Neural progenitor cell (in vitro differentiated cells): ENCODE data around the gene GRB2. TPM values are rescaled to one million over a fixed set of nuclear protein-coding genes. Genes with fewer than 3 reads are reported as not detected.
"Not testable (repeated sequence)": the region's sequence is repeated elsewhere in the genome, so short reads cannot be mapped to it uniquely, and the experiment has no call there.

Experiments used
- DNase-seq: peaks from one replicate; pipeline ENCODE4 v3.0.0-alpha.2; 2016; ENCODE audit warnings: low spot score
- H2AFZ ChIP-seq: fragments of 200-600 bp; sonication (generic); replicated peaks from 2 replicates; pipeline ENCODE4 v1.6.1; 2016; ENCODE audit warnings: antibody characterized with exemption
- H3F3A ChIP-seq: fragments of 200-600 bp; sonication (generic); 2 replicates; pipeline ENCODE4 v1.6.1; 2016; ENCODE audit warnings: antibody characterized with exemption, low read depth
- H3K27ac ChIP-seq: fragments of 200-600 bp; sonication (generic); 2 replicates; pipeline ENCODE4 v1.5.1; 2016; ENCODE audit warnings: mild to moderate bottlenecking
- H3K27me3 ChIP-seq: fragments of 200-600 bp; sonication (generic); 2 replicates; pipeline ENCODE4 v1.6.1; 2016; ENCODE audit warnings: mild to moderate bottlenecking, moderate library complexity
- H3K36me3 ChIP-seq: fragments of 200-600 bp; sonication (generic); 2 replicates; pipeline ENCODE4 v1.5.1; 2016
- H3K4me1 ChIP-seq: fragments of 200-600 bp; sonication (generic); 2 replicates; pipeline ENCODE4 v1.6.1; 2016; ENCODE audit warnings: mixed run types
- H3K4me2 ChIP-seq: fragments of 200-600 bp; sonication (generic); 2 replicates; pipeline ENCODE4 v1.6.1; 2016
- H3K4me3 ChIP-seq: fragments of 200-600 bp; sonication (generic); 2 replicates; pipeline ENCODE4 v1.5.1; 2016
- H3K79me2 ChIP-seq: fragments of 200-600 bp; sonication (generic); 2 replicates; pipeline ENCODE4 v1.6.1; 2016; ENCODE audit warnings: low read depth
- H3K9ac ChIP-seq: fragments of 200-600 bp; sonication (generic); 2 replicates; pipeline ENCODE4 v1.6.1; 2016
- H3K9me3 ChIP-seq: fragments of 200-600 bp; sonication (generic); 2 replicates; pipeline ENCODE4 v1.5.1; 2016; ENCODE audit warnings: low read depth
- H4K20me1 ChIP-seq: fragments of 200-600 bp; sonication (generic); 2 replicates; pipeline ENCODE4 v1.6.1; 2016; ENCODE audit warnings: low read depth
- H3K27ac Mint-ChIP-seq: 3 replicates; pipeline ENCODE4 v1.8.0; 2021; ENCODE audit warnings: mixed read lengths
- H3K27me3 Mint-ChIP-seq: 2 replicates; pipeline ENCODE4 v1.8.0; 2022; ENCODE audit warnings: low read depth, mild to moderate bottlenecking, inconsistent platforms, moderate library complexity, mixed read lengths; ENCODE audit not compliant: insufficient read depth
- H3K36me3 Mint-ChIP-seq: 3 replicates; pipeline ENCODE4 v1.8.0; 2021; ENCODE audit warnings: mixed read lengths
- H3K4me1 Mint-ChIP-seq: 3 replicates; pipeline ENCODE4 v1.8.0; 2021; ENCODE audit warnings: mixed read lengths
- H3K4me3 Mint-ChIP-seq: 3 replicates; pipeline ENCODE4 v1.8.0; 2021; ENCODE audit warnings: mild to moderate bottlenecking, moderate library complexity, mixed read lengths
- H3K9me3 Mint-ChIP-seq: 3 replicates; pipeline ENCODE4 v1.8.0; 2020; ENCODE audit warnings: mixed read lengths
- EZH2 ChIP-seq: fragments of 200-600 bp; sonication (generic); IDR thresholded peaks from 2 replicates; pipeline ENCODE4 v1.6.1; 2017; ENCODE audit warnings: antibody characterized with exemption, mild to moderate bottlenecking, moderate library complexity
- EZH2phosphoT487 ChIP-seq: fragments of 200-600 bp; sonication (generic); IDR thresholded peaks from 2 replicates; pipeline ENCODE4 v1.6.1; 2017; ENCODE audit warnings: antibody characterized with exemption
- total RNA-seq: library from RNA; depleted of rRNA; stranded (reverse); fragments of >200 nt; gene quantifications from 2 replicates; pipeline ENCODE4 v1.2.3, GENCODE V29; 2015; ENCODE audit warnings: low replicate concordance
- TF ChIP-seq, protein P1 (sequence below): fragments of 200-600 bp; sonication (generic); IDR thresholded peaks from 2 replicates; pipeline ENCODE4 v1.5.1; 2017; ENCODE audit warnings: antibody characterized with exemption, mild to moderate bottlenecking

Gene GRB2
- total RNA-seq, 1 donor from 2014 or later: 72.5 TPM

DNA sequence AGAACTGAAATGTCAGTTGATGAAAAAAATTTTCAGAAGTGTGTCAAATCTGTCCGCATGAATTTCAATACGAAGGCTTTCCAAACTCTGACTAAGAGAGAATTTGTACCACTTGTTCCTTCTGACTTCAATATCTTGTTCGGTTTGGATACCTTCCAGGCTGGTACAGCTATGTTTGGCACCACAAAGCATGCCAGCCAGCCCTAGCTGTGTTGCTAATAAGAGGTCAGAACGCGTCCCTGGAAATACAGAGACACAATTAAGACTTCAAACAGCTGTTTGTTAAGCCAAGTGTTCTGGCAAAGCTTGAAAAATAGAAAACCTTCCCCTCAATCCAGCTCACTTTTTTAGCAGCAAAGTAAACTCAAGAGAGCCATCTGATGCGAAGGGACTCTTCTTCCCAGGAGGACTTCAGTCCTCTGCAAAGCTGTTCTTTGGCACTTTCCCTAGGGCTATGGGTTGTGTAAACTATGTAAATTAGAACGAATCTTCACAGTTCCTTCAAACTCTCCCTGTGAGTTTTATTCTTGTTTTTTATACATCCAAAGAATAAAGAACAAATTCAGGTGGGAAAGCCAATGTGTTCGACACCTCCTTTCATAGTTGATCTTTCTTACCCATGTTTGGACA is 35.1 kb downstream of the GRB2 start:
- Histone ChIP-seq H3K27ac (peak overlapping the region; percentile 46), H2AFZ (no peak overlapping the region), H3K4me2 (no peak overlapping the region), H3K9ac (no peak overlapping the region), H3K79me2 (peaks cover 97% of the 10 kb centered on the region), H3K36me3 (no peaks in the 10 kb centered on the region), H3F3A (peaks cover 43% of the 10 kb centered on the region), H3K4me1 (peaks cover 24% of the 10 kb centered on the region), H3K27me3 (no peaks in the 10 kb centered on the region), H4K20me1 (peaks cover 91% of the 10 kb centered on the region), H3K4me3 (no peak overlapping the region), H3K9me3 (no peaks in the 10 kb centered on the region)
- TF ChIP-seq, protein P1, sequence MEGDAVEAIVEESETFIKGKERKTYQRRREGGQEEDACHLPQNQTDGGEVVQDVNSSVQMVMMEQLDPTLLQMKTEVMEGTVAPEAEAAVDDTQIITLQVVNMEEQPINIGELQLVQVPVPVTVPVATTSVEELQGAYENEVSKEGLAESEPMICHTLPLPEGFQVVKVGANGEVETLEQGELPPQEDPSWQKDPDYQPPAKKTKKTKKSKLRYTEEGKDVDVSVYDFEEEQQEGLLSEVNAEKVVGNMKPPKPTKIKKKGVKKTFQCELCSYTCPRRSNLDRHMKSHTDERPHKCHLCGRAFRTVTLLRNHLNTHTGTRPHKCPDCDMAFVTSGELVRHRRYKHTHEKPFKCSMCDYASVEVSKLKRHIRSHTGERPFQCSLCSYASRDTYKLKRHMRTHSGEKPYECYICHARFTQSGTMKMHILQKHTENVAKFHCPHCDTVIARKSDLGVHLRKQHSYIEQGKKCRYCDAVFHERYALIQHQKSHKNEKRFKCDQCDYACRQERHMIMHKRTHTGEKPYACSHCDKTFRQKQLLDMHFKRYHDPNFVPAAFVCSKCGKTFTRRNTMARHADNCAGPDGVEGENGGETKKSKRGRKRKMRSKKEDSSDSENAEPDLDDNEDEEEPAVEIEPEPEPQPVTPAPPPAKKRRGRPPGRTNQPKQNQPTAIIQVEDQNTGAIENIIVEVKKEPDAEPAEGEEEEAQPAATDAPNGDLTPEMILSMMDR: no peak
- no peak for TF ChIP-seq EZH2
- no peak for TF ChIP-seq EZH2phosphoT487
- no peaks in the 10 kb centered on the region for H3K9me3 Mint-ChIP-seq
- no peaks in the 10 kb centered on the region for H3K27me3 Mint-ChIP-seq
- H3K36me3 Mint-ChIP-seq: peaks cover 16% of the 10 kb centered on the region
- H3K27ac Mint-ChIP-seq: no peak overlapping the region
- H3K4me1 Mint-ChIP-seq: peaks cover 37% of the 10 kb centered on the region
- no peak overlapping the region for H3K4me3 Mint-ChIP-seq
- no peak for DNase-seq

DNA sequence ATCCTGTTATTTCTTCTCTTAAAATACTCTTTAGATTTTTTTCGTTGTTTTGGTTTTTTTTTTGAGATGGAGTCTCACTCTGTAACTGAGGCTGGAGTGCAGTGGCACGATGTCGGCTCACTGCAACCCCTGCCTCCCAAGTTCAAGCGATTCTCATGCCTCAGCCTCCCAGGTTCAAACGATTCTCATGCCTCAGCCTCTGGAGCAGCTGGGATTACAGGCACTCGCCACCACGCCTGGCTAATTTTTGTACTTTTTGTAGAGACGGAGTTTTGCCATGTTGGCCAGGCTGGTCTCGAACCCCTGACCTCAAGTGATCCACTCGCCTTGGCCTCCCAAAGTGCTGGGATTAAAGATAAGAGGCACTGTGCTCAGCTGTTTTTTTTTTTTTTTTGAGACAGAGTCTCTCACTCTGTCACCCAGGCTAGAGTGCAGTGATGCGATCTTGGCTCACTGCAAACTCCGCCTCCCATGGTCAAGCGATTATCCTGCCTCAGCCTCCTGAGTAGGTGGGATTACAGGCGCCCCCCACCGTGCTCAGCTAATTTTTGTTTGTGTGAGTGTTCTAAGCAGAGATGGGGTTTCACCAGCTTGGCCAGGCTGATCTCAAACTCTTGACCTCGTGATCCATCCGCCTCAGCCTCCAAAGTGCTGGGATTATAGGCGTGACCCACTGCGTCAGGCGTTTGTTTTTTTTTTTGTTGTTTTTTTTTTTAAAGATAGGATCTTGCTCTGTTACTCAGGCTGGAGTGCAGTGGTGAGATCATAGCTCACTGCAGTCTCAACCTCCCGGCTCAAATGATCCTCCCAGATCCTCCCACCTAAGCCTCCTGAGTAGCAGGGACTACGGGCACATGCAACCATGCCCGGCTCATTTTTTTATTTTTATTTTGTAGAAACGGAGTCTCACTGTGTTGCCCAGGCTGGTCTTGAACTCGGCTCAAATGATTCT is 37.4 kb downstream of the GRB2 start:
- not testable (repeated sequence) for H3K4me3 ChIP-seq, H3K27ac Mint-ChIP-seq, H3K4me2 ChIP-seq, H3K9me3 Mint-ChIP-seq, H3K9ac ChIP-seq, H3K36me3 ChIP-seq, H3K27me3 Mint-ChIP-seq, H2AFZ ChIP-seq, H3K27ac ChIP-seq, H3K27me3 ChIP-seq, H3K9me3 ChIP-seq, H3K36me3 Mint-ChIP-seq, H3K4me3 Mint-ChIP-seq
- peaks cover 49% of the 10 kb centered on the region for H3K4me1 Mint-ChIP-seq
- Histone ChIP-seq H4K20me1 (peaks cover 100% of the 10 kb centered on the region), H3K4me1 (peaks cover 35% of the 10 kb centered on the region), H3F3A (peaks cover 52% of the 10 kb centered on the region), H3K79me2 (peaks cover 97% of the 10 kb centered on the region)
- peak; percentile 86 for DNase-seq
- TF ChIP-seq EZH2phosphoT487: peak; percentile 13

DNA sequence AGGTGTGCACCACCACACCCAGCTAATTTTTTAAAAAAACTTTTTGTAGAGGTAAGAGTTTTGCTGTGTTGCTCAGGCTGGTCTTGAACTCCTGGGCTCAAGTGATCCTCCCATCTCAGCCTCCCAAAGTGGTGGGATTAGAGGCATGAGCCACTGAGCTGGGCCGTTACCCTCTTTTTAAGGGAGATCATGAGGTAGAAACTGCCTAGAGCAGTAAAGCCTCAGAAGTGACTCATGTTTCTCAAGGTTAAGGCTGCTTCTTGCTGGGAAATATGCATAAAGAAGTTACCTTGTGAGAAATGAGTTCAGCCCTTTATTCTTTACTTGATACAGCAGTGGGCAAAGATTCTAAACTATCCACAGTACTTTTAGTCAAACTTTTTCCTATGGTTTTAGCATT is 38.2 kb downstream of the GRB2 start:
- Histone ChIP-seq H3K36me3 (no peaks in the 10 kb centered on the region), H3K27me3 (no peaks in the 10 kb centered on the region), H3K9ac (no peak overlapping the region), H3K79me2 (peaks cover 97% of the 10 kb centered on the region), H3K9me3 (no peaks in the 10 kb centered on the region), H3F3A (peaks cover 52% of the 10 kb centered on the region), H3K27ac (no peak overlapping the region), H3K4me2 (no peak overlapping the region), H3K4me3 (no peak overlapping the region), H3K4me1 (peaks cover 35% of the 10 kb centered on the region), H2AFZ (no peak overlapping the region), H4K20me1 (peaks cover 100% of the 10 kb centered on the region)
- Mint-ChIP-seq H3K9me3 (no peaks in the 10 kb centered on the region), H3K4me3 (no peak overlapping the region), H3K27me3 (no peaks in the 10 kb centered on the region), H3K27ac (no peak overlapping the region), H3K36me3 (peaks cover 1% of the 10 kb centered on the region), H3K4me1 (peaks cover 49% of the 10 kb centered on the region)
- no peak for DNase-seq
- no peak for TF ChIP-seq EZH2phosphoT487
- TF ChIP-seq, protein P1: no peak
